A204.1 (cell line): ENCODE data around the gene TNP1.

Source experiments
- FAIRE-seq: peaks from 2 replicates; lab custom pipeline; 2012; peaks lifted over from hg19 to GRCh38; lab: Jason Lieb, UNC

TNP1 gene

GRCh38 chr2:216838151-216838550, 21.7 kb downstream of the TNP1 start:
- FAIRE-seq, result no peak

- FAIRE-seq, result no peak
These were observed 22.1 kb downstream of the TNP1 start for GRCh38 chr2:216837740-216838139.

GRCh38 chr2:216833061-216833460, 26.8 kb downstream of the TNP1 start:
- no peak for FAIRE-seq

- no peak for FAIRE-seq
These were observed 29.5 kb downstream of the TNP1 start for GRCh38 chr2:216830346-216830745.

GRCh38 chr2:216829533-216829932, 30.3 kb downstream of the TNP1 start:
- no peak for FAIRE-seq

- FAIRE-seq, result no peak
These were observed 32.7 kb downstream of the TNP1 start for GRCh38 chr2:216827073-216827720.

- FAIRE-seq, result no peak
These were observed 37.4 kb downstream of the TNP1 start for GRCh38 chr2:216822470-216822869.

GRCh38 chr2:216820709-216821108, 39.2 kb downstream of the TNP1 start:
- FAIRE-seq, result no peak

- FAIRE-seq, result no peak
These were observed 40.1 kb downstream of the TNP1 start for GRCh38 chr2:216819766-216820165.

- FAIRE-seq, result no peak
These were observed 40.8 kb downstream of the TNP1 start for GRCh38 chr2:216819055-216819454.

- FAIRE-seq, result no peak
These were observed 49.3 kb downstream of the TNP1 start for GRCh38 chr2:216810399-216811160.
